ENCODE data around the gene BTG1.

BTG1 gene

GRCh38 chr12:92134638-92135274 lies 10.9 kb downstream of the BTG1 start:
- no peak for TF ChIP-seq CTCF (IDR thresholded peaks at IDR 0.05; ENCODE audit: insufficient read depth, low read depth, low read length, missing control alignments)
- peak; percentile 82 for DNase-seq (ENCODE audit: low read depth)
- H3K4me3 ChIP-seq (ENCODE audit: low read length) = no peak overlapping the region

GRCh38 chr12:92133795-92134637 lies 11.6 kb downstream of the BTG1 start:
- no peak overlapping the region for H3K4me3 ChIP-seq (ENCODE audit: low read length)
- no peak for DNase-seq (ENCODE audit: low read depth)
- no peak for TF ChIP-seq CTCF (IDR thresholded peaks at IDR 0.05; ENCODE audit: insufficient read depth, low read depth, low read length, missing control alignments)

- DNase-seq (ENCODE audit: low read depth) = no peak
- no peak overlapping the region for H3K4me3 ChIP-seq (ENCODE audit: low read length)
- no peak for TF ChIP-seq CTCF (IDR thresholded peaks at IDR 0.05; ENCODE audit: insufficient read depth, low read depth, low read length, missing control alignments)
These were observed 12.5 kb downstream of the BTG1 start for GRCh38 chr12:92133171-92133570.

GRCh38 chr12:92132288-92132687 lies 13.4 kb downstream of the BTG1 start:
- TF ChIP-seq CTCF (IDR thresholded peaks at IDR 0.05; ENCODE audit: insufficient read depth, low read depth, low read length, missing control alignments) = no peak
- DNase-seq (ENCODE audit: low read depth) = no peak
- H3K4me3 ChIP-seq (ENCODE audit: low read length) = no peak overlapping the region

GRCh38 chr12:92130999-92131398 lies 14.6 kb downstream of the BTG1 start:
- H3K4me3 ChIP-seq (ENCODE audit: low read length) = no peak overlapping the region
- no peak for TF ChIP-seq CTCF (IDR thresholded peaks at IDR 0.05; ENCODE audit: insufficient read depth, low read depth, low read length, missing control alignments)
- DNase-seq (ENCODE audit: low read depth) = no peak

GRCh38 chr12:92129609-92130008 lies 16.0 kb downstream of the BTG1 start:
- H3K4me3 ChIP-seq (ENCODE audit: low read length) = no peak overlapping the region
- no peak for TF ChIP-seq CTCF (IDR thresholded peaks at IDR 0.05; ENCODE audit: insufficient read depth, low read depth, low read length, missing control alignments)
- DNase-seq (ENCODE audit: low read depth) = no peak
